Parathyroid adenoma (tissue), 2 donors: ENCODE results near the gene PCDHGA1.

Experiments
- H2AFZ ChIP-seq: fragments of 300-600 bp; sonication (generic); one replicate; pipeline ENCODE4 v1.7.0; 2017; ENCODE audit warnings: antibody characterized with exemption, mild to moderate bottlenecking
- H3K27ac ChIP-seq: fragments of 300-600 bp; sonication (generic); one replicate; pipeline ENCODE4 v1.7.0; 2017
- H3K27me3 ChIP-seq: fragments of 300-600 bp; sonication (generic); one replicate; pipeline ENCODE4 v1.7.0; 2017; ENCODE audit warnings: low read length; ENCODE audit not compliant: control insufficient read depth, insufficient read depth
- H3K36me3 ChIP-seq: fragments of 300-600 bp; sonication (generic); one replicate; pipeline ENCODE4 v1.7.0; 2017; ENCODE audit warnings: low read length; ENCODE audit not compliant: control insufficient read depth, insufficient read depth
- H3K4me1 ChIP-seq: fragments of 300-600 bp; sonication (generic); one replicate; pipeline ENCODE4 v1.7.0; 2017; ENCODE audit warnings: control low read depth
- H3K4me2 ChIP-seq: fragments of 300-600 bp; sonication (generic); one replicate; pipeline ENCODE4 v1.7.0; 2017; ENCODE audit warnings: low read length
- H3K4me3 ChIP-seq: fragments of 300-600 bp; sonication (generic); one replicate; pipeline ENCODE4 v1.7.0; 2017; ENCODE audit warnings: low read depth, low read length
- H3K79me2 ChIP-seq: fragments of 300-600 bp; sonication (generic); one replicate; pipeline ENCODE4 v1.7.0; 2017; ENCODE audit warnings: control low read depth
- H3K9ac ChIP-seq: fragments of 300-600 bp; sonication (generic); one replicate; pipeline ENCODE4 v1.7.0; 2017; ENCODE audit warnings: mild to moderate bottlenecking
- H3K9me3 ChIP-seq: fragments of 300-600 bp; sonication (generic); one replicate; pipeline ENCODE4 v1.7.0; 2017; ENCODE audit warnings: low read length; ENCODE audit not compliant: control insufficient read depth
- CTCF ChIP-seq: fragments of 300-600 bp; sonication (generic); IDR thresholded peaks from one replicate; pipeline ENCODE4 v1.7.0; 2017; ENCODE audit warnings: antibody characterized with exemption, mild to moderate bottlenecking
- donor health status: primary hyperparathyroidism.

PCDHGA1 gene

GRCh38 chr5:141487131-141487530, 156.8 kb downstream of the PCDHGA1 start:
- Histone ChIP-seq H3K27me3 (no peaks in the 10 kb centered on the region), H3K4me3 (no peak overlapping the region), H3K79me2 (peaks cover 63% of the 10 kb centered on the region), H3K36me3 (no peaks in the 10 kb centered on the region), H3K9me3 (no peaks in the 10 kb centered on the region), H2AFZ (no peak overlapping the region), H3K4me1 (peaks cover 10% of the 10 kb centered on the region), H3K4me2 (no peak overlapping the region), H3K27ac (no peak overlapping the region), H3K9ac (no peak overlapping the region)
- TF ChIP-seq CTCF: no peak

- no peak within 1 kb of the TSS for H3K4me3 ChIP-seq
- H3K9me3 ChIP-seq: no peaks in the 10 kb centered on the region
- no peaks in the 10 kb centered on the region for H3K36me3 ChIP-seq
- no peak within 1 kb of the TSS for H3K9ac ChIP-seq
- no peak for TF ChIP-seq CTCF
- no peaks in the 10 kb centered on the region for H3K27me3 ChIP-seq
- H3K79me2 ChIP-seq: peaks cover 66% of the 10 kb centered on the region
- H2AFZ ChIP-seq: no peak within 1 kb of the TSS
- peak within 1 kb of the TSS; percentile 23 for H3K4me2 ChIP-seq
- peaks cover 9% of the 10 kb centered on the region for H3K4me1 ChIP-seq
- no peak within 1 kb of the TSS for H3K27ac ChIP-seq
These were observed 158.6 kb downstream of the PCDHGA1 start, which contains the start of gene PCDHGC5 for GRCh38 chr5:141488591-141489561. Gene PCDHGC5, plus strand, starts transcription at chr5:141489081. Its CDS starts 160 bp downstream, at chr5:141489241.

- H3K79me2 ChIP-seq: peaks cover 66% of the 10 kb centered on the region
- H3K4me2 ChIP-seq: no peak overlapping the region
- H2AFZ ChIP-seq: no peak overlapping the region
- no peak overlapping the region for H3K9ac ChIP-seq
- no peak overlapping the region for H3K4me3 ChIP-seq
- H3K36me3 ChIP-seq: no peaks in the 10 kb centered on the region
- no peaks in the 10 kb centered on the region for H3K9me3 ChIP-seq
- H3K27ac ChIP-seq: no peak overlapping the region
- no peaks in the 10 kb centered on the region for H3K27me3 ChIP-seq
- TF ChIP-seq CTCF: no peak
- peaks cover 7% of the 10 kb centered on the region for H3K4me1 ChIP-seq
These were observed 159.5 kb downstream of the PCDHGA1 start for GRCh38 chr5:141489841-141490240.

GRCh38 chr5:141490271-141490670, 160.0 kb downstream of the PCDHGA1 start:
- peaks cover 3% of the 10 kb centered on the region for H3K4me1 ChIP-seq
- no peak for TF ChIP-seq CTCF
- H3K36me3 ChIP-seq: no peaks in the 10 kb centered on the region
- H3K27me3 ChIP-seq: no peaks in the 10 kb centered on the region
- no peak overlapping the region for H3K4me3 ChIP-seq
- H3K27ac ChIP-seq: no peak overlapping the region
- no peak overlapping the region for H3K4me2 ChIP-seq
- no peak overlapping the region for H2AFZ ChIP-seq
- peaks cover 66% of the 10 kb centered on the region for H3K79me2 ChIP-seq
- no peak overlapping the region for H3K9ac ChIP-seq
- no peaks in the 10 kb centered on the region for H3K9me3 ChIP-seq
